GM23248 (cell line): ENCODE measurements around the gene FBXO10. TPM values are rescaled to one million over a fixed set of nuclear protein-coding genes. Genes with fewer than 3 reads are reported as not detected.

Experiments used
- DNase-seq: peaks from one replicate; pipeline ENCODE4 v3.0.0-alpha.2; 2015
- H2AFZ ChIP-seq: fragments of 200-600 bp; sonication (generic); 2 replicates; pipeline ENCODE4 v1.6.1; 2016; ENCODE audit warnings: antibody characterized with exemption
- H3F3A ChIP-seq: fragments of 200-600 bp; sonication (generic); 2 replicates; pipeline ENCODE4 v1.6.1; 2016; ENCODE audit warnings: mild to moderate bottlenecking, antibody characterized with exemption, mixed run types; ENCODE audit not compliant: insufficient read depth
- H3K27ac ChIP-seq: fragments of 200-600 bp; sonication (generic); 2 replicates; pipeline ENCODE4 v1.5.1; 2016; ENCODE audit warnings: mild to moderate bottlenecking
- H3K27me3 ChIP-seq: fragments of 200-600 bp; sonication (generic); replicated peaks from 2 replicates; pipeline ENCODE4 v1.6.1; 2016; ENCODE audit warnings: mild to moderate bottlenecking; ENCODE audit not compliant: insufficient read depth
- H3K36me3 ChIP-seq: fragments of 200-600 bp; sonication (generic); 2 replicates; pipeline ENCODE4 v1.6.1; 2016; ENCODE audit warnings: low read depth, mild to moderate bottlenecking
- H3K4me1 ChIP-seq: fragments of 200-600 bp; sonication (generic); 2 replicates; pipeline ENCODE4 v1.6.1; 2016; ENCODE audit warnings: mild to moderate bottlenecking; ENCODE audit not compliant: insufficient read depth
- H3K4me2 ChIP-seq: fragments of 200-600 bp; sonication (generic); one replicate; pipeline ENCODE4 v1.6.1; 2016; ENCODE audit warnings: mild to moderate bottlenecking; ENCODE audit not compliant: unreplicated experiment
- H3K4me3 ChIP-seq: fragments of 200-600 bp; sonication (generic); 2 replicates; pipeline ENCODE4 v1.5.1; 2016; ENCODE audit warnings: mild to moderate bottlenecking
- H3K79me2 ChIP-seq: fragments of 200-600 bp; sonication (generic); 2 replicates; pipeline ENCODE4 v1.6.1; 2016; ENCODE audit warnings: mild to moderate bottlenecking; ENCODE audit not compliant: insufficient read depth
- H3K9ac ChIP-seq: fragments of 200-600 bp; sonication (generic); 2 replicates; pipeline ENCODE4 v1.6.1; 2016; ENCODE audit warnings: mild to moderate bottlenecking
- H3K9me2 ChIP-seq: fragments of 200-600 bp; sonication (generic); 2 replicates; pipeline ENCODE4 v1.6.1; 2016; ENCODE audit warnings: mixed run types, mild to moderate bottlenecking, moderate library complexity; ENCODE audit not compliant: insufficient read depth
- H3K9me3 ChIP-seq: fragments of 200-600 bp; sonication (generic); one replicate; pipeline ENCODE4 v1.6.1; 2017; ENCODE audit warnings: low read depth
- H4K20me1 ChIP-seq: fragments of 200-600 bp; sonication (generic); 2 replicates; pipeline ENCODE4 v1.6.0; 2016; ENCODE audit not compliant: insufficient read depth
- EZH2 ChIP-seq: fragments of 200-600 bp; sonication (generic); IDR thresholded peaks from 2 replicates; pipeline ENCODE4 v1.6.1; 2018; ENCODE audit warnings: antibody characterized with exemption, mild to moderate bottlenecking; ENCODE audit not compliant: insufficient read depth, poor library complexity, severe bottlenecking
- EZH2phosphoT487 ChIP-seq: fragments of 200-600 bp; sonication (generic); IDR thresholded peaks from 2 replicates; pipeline ENCODE4 v1.6.1; 2018; ENCODE audit warnings: antibody characterized with exemption, moderate library complexity, mild to moderate bottlenecking, low read depth; ENCODE audit not compliant: insufficient read depth
- WGBS, 2 experiments: methylation state at CpG; one replicate each; pipeline ENCODE4 v1.1.6; 2015 to 2017; ENCODE audit warnings: low lambda C conversion rate in 2 of 2, low coverage in 1 of 2; ENCODE audit errors: missing lambda C conversion rate in 2 of 2; 5-methylcytosine and 5-hydroxymethylcytosine counted together
- in situ Hi-C: fragments of 300-500 bp; cut with MboI; formaldehyde crosslinking; loops from 2 replicates; pipeline ENCODE4 v1.15.0; 2020
- polyA plus RNA-seq: library from polyadenylated mRNA; unstranded; fragments of >200 nt; fragmentation: Nextera tagmentation; extraction: Ambion mirVana; gene quantifications from 2 replicates; pipeline ENCODE4 v1.2.1, GENCODE V29; 2016
- total RNA-seq: library from RNA; depleted of rRNA; stranded (reverse); fragments of >200 nt; shearing (Covaris generic); gene quantifications from 2 replicates; pipeline ENCODE4 v1.2.3, GENCODE V29; 2014

The FBXO10 gene
- total and polyA plus RNA-seq, 2 experiments from 2014 or later = 4.4 to 9.9 TPM

- no peak overlapping the region for H3K4me2 ChIP-seq
- WGBS, 2 experiments = 97 to 100% methylated on average over 1 of the region's 1 CpG
- peaks cover 66% of the 10 kb centered on the region for H3K79me2 ChIP-seq
- H3K4me1 ChIP-seq = peaks cover 20% of the 10 kb centered on the region
- no peaks in the 10 kb centered on the region for H4K20me1 ChIP-seq
- no peak overlapping the region for H3K4me3 ChIP-seq
- H3K27ac ChIP-seq = no peak overlapping the region
- TF ChIP-seq EZH2phosphoT487 (no peak), EZH2 (no peak)
- no peaks in the 10 kb centered on the region for H3K9me2 ChIP-seq
- no peak overlapping the region for H3K9ac ChIP-seq
- no peaks in the 10 kb centered on the region for H3K36me3 ChIP-seq
- no peaks in the 10 kb centered on the region for H3K9me3 ChIP-seq
- H2AFZ ChIP-seq = no peak overlapping the region
- peaks cover 17% of the 10 kb centered on the region; the same call in 1 of the 2 replicates for H3F3A ChIP-seq
- DNase-seq = no peak
- H3K27me3 ChIP-seq = no peaks in the 10 kb centered on the region
- in situ Hi-C loops = no loop called here
These were observed 4.9 kb downstream of the FBXO10 start for GRCh38 chr9:37571282-37571681.

GRCh38 chr9:37566716-37567115 lies 9.5 kb downstream of the FBXO10 start:
- Histone ChIP-seq H3K36me3 (no peaks in the 10 kb centered on the region), H3K4me2 (no peak overlapping the region), H3K4me3 (no peak overlapping the region), H3K4me1 (no peaks in the 10 kb centered on the region), H3K27me3 (no peaks in the 10 kb centered on the region), H3K79me2 (peaks cover 47% of the 10 kb centered on the region), H3K27ac (no peak overlapping the region), H3K9me3 (no peaks in the 10 kb centered on the region), H2AFZ (no peak overlapping the region), H3K9me2 (no peaks in the 10 kb centered on the region), H3K9ac (no peak overlapping the region), H4K20me1 (no peaks in the 10 kb centered on the region), H3F3A (no peaks in the 10 kb centered on the region)
- no peak for DNase-seq
- TF ChIP-seq EZH2phosphoT487 = no peak
- no peak for TF ChIP-seq EZH2
- in situ Hi-C loops = no loop called here
- WGBS, 2 experiments = 19 to 24% methylated on average over 3 of the region's 3 CpGs

DNA sequence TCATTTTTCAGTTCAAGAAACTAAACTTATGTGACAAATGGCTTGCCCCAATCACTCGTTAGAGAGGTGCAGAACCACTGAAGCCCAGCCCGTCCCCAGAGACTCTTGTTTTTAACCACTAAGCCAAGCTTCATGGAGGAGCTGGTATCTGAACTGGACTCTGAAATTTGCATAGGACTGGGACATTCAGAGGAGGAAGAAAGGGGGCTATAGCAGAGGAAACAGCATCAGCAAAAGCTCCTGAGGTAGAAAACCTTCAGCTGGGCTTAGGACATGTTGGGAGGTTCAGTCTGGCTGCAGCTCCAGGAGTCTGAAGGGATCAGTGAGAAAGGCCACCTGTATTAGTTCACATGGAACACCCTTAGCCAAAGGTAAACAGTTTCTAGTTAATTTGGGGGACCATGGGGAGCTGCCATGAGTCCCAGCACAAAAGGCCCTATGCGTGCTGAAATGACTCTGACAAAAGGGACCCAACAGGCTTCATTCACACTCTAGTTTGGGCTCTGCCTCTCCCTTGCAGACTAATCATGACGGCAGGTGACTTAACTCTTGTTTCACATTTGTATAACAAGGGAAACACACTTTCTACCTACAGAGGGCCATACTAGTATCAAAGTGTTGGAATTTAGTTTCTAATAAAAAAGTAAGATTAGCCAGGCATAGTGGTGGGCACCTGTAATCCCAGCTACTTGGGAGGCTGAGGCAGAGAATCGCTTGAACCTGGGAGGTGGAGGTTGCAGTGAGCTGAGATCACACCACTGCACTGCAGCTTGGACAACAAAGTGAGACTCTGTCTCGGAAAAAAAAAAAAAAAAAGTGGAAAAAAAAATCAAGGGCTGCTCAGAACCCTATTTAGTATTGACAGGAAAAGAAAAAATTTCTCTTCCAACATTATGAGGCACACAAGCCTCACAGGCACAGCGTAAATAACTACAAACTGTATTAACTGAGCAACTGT lies 10.2 kb downstream of the FBXO10 start:
- H3K36me3 ChIP-seq = no peaks in the 10 kb centered on the region
- no peaks in the 10 kb centered on the region for H3F3A ChIP-seq
- H3K79me2 ChIP-seq = peaks cover 42% of the 10 kb centered on the region
- no peak overlapping the region for H2AFZ ChIP-seq
- no peaks in the 10 kb centered on the region for H3K4me1 ChIP-seq
- H3K4me3 ChIP-seq = no peak overlapping the region
- H3K27ac ChIP-seq = no peak overlapping the region
- no peaks in the 10 kb centered on the region for H4K20me1 ChIP-seq
- no peak overlapping the region for H3K9ac ChIP-seq
- no peak overlapping the region for H3K4me2 ChIP-seq
- no peaks in the 10 kb centered on the region for H3K9me2 ChIP-seq
- H3K27me3 ChIP-seq = no peaks in the 10 kb centered on the region
- DNase-seq = no peak
- in situ Hi-C loops = no loop called here
- 92% methylated on average over 7 of the region's 7 CpGs for WGBS, 2 experiments
- TF ChIP-seq EZH2 = no peak
- TF ChIP-seq EZH2phosphoT487 = no peak
- no peaks in the 10 kb centered on the region for H3K9me3 ChIP-seq

- TF ChIP-seq EZH2phosphoT487 (no peak), EZH2 (no peak)
- in situ Hi-C loops = no loop called here
- no peaks in the 10 kb centered on the region for H4K20me1 ChIP-seq
- no peaks in the 10 kb centered on the region for H3K27me3 ChIP-seq
- peaks cover 35% of the 10 kb centered on the region for H3K79me2 ChIP-seq
- no peaks in the 10 kb centered on the region for H3K9me3 ChIP-seq
- DNase-seq = no peak
- no peak overlapping the region for H3K4me2 ChIP-seq
- no peak overlapping the region for H3K27ac ChIP-seq
- no peaks in the 10 kb centered on the region for H3K9me2 ChIP-seq
- no peaks in the 10 kb centered on the region for H3F3A ChIP-seq
- H3K4me3 ChIP-seq = no peak overlapping the region
- no peak overlapping the region for H3K9ac ChIP-seq
- no peak overlapping the region for H2AFZ ChIP-seq
- no peaks in the 10 kb centered on the region for H3K36me3 ChIP-seq
- 95 to 96% methylated on average over 4 of the region's 4 CpGs for WGBS, 2 experiments
- H3K4me1 ChIP-seq = no peaks in the 10 kb centered on the region
These were observed 11.3 kb downstream of the FBXO10 start for GRCh38 chr9:37564916-37565315.
